ENCODE measurements around the gene SNX6. TPM values are rescaled to one million over a fixed set of nuclear protein-coding genes. Genes with fewer than 3 reads are reported as not detected.
A peak's percentile ranks its signal among the peaks of the same experiment; 100 is the strongest.

The SNX6 gene
- polyA plus RNA-seq, 3 donors = 46.7 to 115 (median 114) TPM

DNA sequence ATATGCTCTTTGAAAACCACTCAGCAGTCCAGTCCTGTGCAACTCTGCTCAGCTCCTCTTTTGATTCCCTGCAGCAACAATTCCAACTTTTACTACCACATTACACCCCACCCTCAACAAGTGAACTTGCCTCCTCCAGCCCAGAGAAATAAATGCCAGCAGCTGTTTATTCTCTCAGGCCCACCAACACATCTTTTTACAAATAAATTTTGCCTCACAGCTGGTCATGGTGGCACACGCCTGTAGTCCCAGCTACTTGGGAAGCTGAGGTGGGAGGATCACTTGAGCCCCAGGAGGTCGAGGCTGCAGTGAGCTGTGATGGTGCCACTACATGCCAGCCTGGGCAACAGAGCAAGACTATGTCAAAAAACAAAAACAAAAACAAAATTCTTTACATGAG lies 9.8 kb downstream of the SNX6 start:
- Histone ChIP-seq H3K27ac (ENCODE audit: low read depth in 1 of 2, low read length in 2 of 2) (no peak overlapping the region), H3K79me2 (ENCODE audit: insufficient read depth, low read length) (peaks cover 67% of the 10 kb centered on the region), H4K20me1 (ENCODE audit: insufficient read depth, low read length) (peaks cover 99% of the 10 kb centered on the region), H2AFZ (ENCODE audit: insufficient read depth, low read depth, low read length, poor library complexity, severe bottlenecking) (no peak overlapping the region), H3K36me3 (replicated peaks in 1 of 2; ENCODE audit: control insufficient read depth in 1 of 2, insufficient read depth in 2 of 2, low read length in 2 of 2) (peaks cover 24 to 64% of the 10 kb centered on the region in 2 donors), H3K4me1 (ENCODE audit: control insufficient read depth in 1 of 2, insufficient read depth in 2 of 2, low read length in 2 of 2) (peaks cover 23 to 27% of the 10 kb centered on the region in 2 donors), H3K27me3 (ENCODE audit: control insufficient read depth in 2 of 2, insufficient read depth in 2 of 2, low read length in 2 of 2) (no peaks in the 10 kb centered on the region), H3K9ac (ENCODE audit: insufficient read depth, low read length, poor library complexity, severe bottlenecking) (no peak overlapping the region), H3K4me2 (replicated peaks; ENCODE audit: extremely low read depth, low read length, poor library complexity, severe bottlenecking) (no peak overlapping the region), H3K4me3 (replicated peaks in 1 of 3; ENCODE audit: low read depth in 2 of 3, low read length in 3 of 3) (no peak overlapping the region), H3K9me3 (replicated peaks in 1 of 2; ENCODE audit: control insufficient read depth in 1 of 2, insufficient read depth in 1 of 2, low read length in 2 of 2) (no peaks in the 10 kb centered on the region)
- no peak for TF ChIP-seq CTCF (IDR thresholded peaks at IDR 0.05)
- peak overlapping the region in 3 of 7 donors; percentile 28 to 73 (median 57) for H3K27ac Mint-ChIP-seq
- peaks cover 0 to 2% (median 0%) of the 10 kb centered on the region in 3 donors for H3K27me3 Mint-ChIP-seq (ENCODE audit: low read depth in 3 of 3)
- no CpG with 5 or more reads among the region's 2 CpGs for WGBS (ENCODE audit: insufficient coverage)
- H3K36me3 Mint-ChIP-seq = peaks cover 46 to 72% of the 10 kb centered on the region in 2 donors
- no peak for DNase-seq
- H3K4me3 Mint-ChIP-seq = no peak overlapping the region
- H3K4me1 Mint-ChIP-seq = peaks cover 36% of the 10 kb centered on the region
- no peaks in the 10 kb centered on the region for H3K9me3 Mint-ChIP-seq
- intact Hi-C loops (cut with micrococcal nuclease) = no loop called here

DNA sequence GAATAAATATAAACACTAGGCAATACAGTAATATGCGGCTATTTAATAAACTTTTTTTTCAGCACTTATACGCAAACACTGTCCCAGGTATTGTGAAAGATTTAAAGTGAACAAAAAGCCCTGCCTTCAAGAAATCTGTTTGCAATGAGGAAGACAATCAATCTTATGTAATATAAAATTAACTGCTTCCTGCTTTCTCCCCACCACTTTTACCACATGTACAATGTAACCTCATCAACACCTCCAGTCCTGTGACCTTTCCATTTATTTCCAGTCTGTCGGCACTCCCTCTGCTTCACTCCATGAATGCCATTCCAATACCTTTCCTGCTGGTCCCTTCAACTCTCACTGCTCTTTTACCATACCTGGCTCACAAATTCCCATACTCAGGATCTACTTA lies 10.5 kb downstream of the SNX6 start:
- Mint-ChIP-seq H3K36me3 (peaks cover 45 to 69% of the 10 kb centered on the region in 2 donors), H3K27ac (peak overlapping the region in 6 of 7 donors; percentile 36 to 82 (median 68)), H3K27me3 (ENCODE audit: low read depth in 3 of 3) (peaks cover 0 to 2% (median 0%) of the 10 kb centered on the region in 3 donors), H3K9me3 (no peaks in the 10 kb centered on the region), H3K4me3 (peak overlapping the region in 1 of 2 donors; percentile 84), H3K4me1 (peaks cover 36% of the 10 kb centered on the region)
- TF ChIP-seq CTCF (IDR thresholded peaks at IDR 0.05) = no peak
- no peak overlapping the region for H3K4me3 ChIP-seq (replicated peaks in 1 of 3; ENCODE audit: low read depth in 2 of 3, low read length in 3 of 3)
- no peaks in the 10 kb centered on the region for H3K9me3 ChIP-seq (replicated peaks in 1 of 2; ENCODE audit: control insufficient read depth in 1 of 2, insufficient read depth in 1 of 2, low read length in 2 of 2)
- no peaks in the 10 kb centered on the region for H3K27me3 ChIP-seq (ENCODE audit: control insufficient read depth in 2 of 2, insufficient read depth in 2 of 2, low read length in 2 of 2)
- intact Hi-C loops (cut with micrococcal nuclease) = no loop called here
- H3K4me1 ChIP-seq (ENCODE audit: control insufficient read depth in 1 of 2, insufficient read depth in 2 of 2, low read length in 2 of 2) = peaks cover 23 to 27% of the 10 kb centered on the region in 2 donors
- H3K9ac ChIP-seq (ENCODE audit: insufficient read depth, low read length, poor library complexity, severe bottlenecking) = no peak overlapping the region
- H3K4me2 ChIP-seq (replicated peaks; ENCODE audit: extremely low read depth, low read length, poor library complexity, severe bottlenecking) = peak overlapping the region; percentile 34
- peaks cover 22 to 62% of the 10 kb centered on the region in 2 donors for H3K36me3 ChIP-seq (replicated peaks in 1 of 2; ENCODE audit: control insufficient read depth in 1 of 2, insufficient read depth in 2 of 2, low read length in 2 of 2)
- no peak overlapping the region for H2AFZ ChIP-seq (ENCODE audit: insufficient read depth, low read depth, low read length, poor library complexity, severe bottlenecking)
- WGBS (ENCODE audit: insufficient coverage) = 0% methylated on average over 1 of the region's 3 CpGs
- peak in 1 of 3 donors; percentile 15 for DNase-seq
- H3K79me2 ChIP-seq (ENCODE audit: insufficient read depth, low read length) = peaks cover 69% of the 10 kb centered on the region
- H3K27ac ChIP-seq (ENCODE audit: low read depth in 1 of 2, low read length in 2 of 2) = no peak overlapping the region
- H4K20me1 ChIP-seq (ENCODE audit: insufficient read depth, low read length) = peaks cover 98% of the 10 kb centered on the region
